IMR-90 (cell line): Measurements from ENCODE around the gene RNF217. TPM values are rescaled to one million over a fixed set of nuclear protein-coding genes. Genes with fewer than 3 reads are reported as not detected.
A peak's percentile ranks its signal among the peaks of the same experiment; 100 is the strongest.

Experiments
- ATAC-seq: fragments of 200-7000 bp; cut with Tn5 transposase; 2 replicates; pipeline ENCODE4 v1.9.1; 2020; ENCODE audit warnings: low read depth, mild to moderate bottlenecking, moderate library complexity
- BruUV-seq: library from RNA; stranded (reverse); fragments of 400-500 nt; replicated peaks from 2 replicates; lab custom pipeline; 2021; lab: Mats Ljungman, UMichigan
- CTCF ChIA-PET: fragments of 300-600 bp; formaldehyde crosslinking; extraction: SDS; loops from one replicate; lab custom pipeline; 2021; ENCODE audit warnings: antibody characterized with exemption; lab: Yijun Ruan, JAX
- POLR2A ChIA-PET: fragments of 300-600 bp; sonication (Branson Sonifier 250); formaldehyde crosslinking; loops from one replicate; lab custom pipeline; 2022; ENCODE audit warnings: antibody characterized with exemption; ENCODE audit not compliant: unreplicated experiment; lab: Charles Lee
- DNase-seq: peaks from one replicate; pipeline ENCODE4 v3.0.0; 2013
- H2AFZ ChIP-seq: replicated peaks from 2 replicates; pipeline ENCODE3; 2013; ENCODE audit warnings: low read length, mild to moderate bottlenecking; ENCODE audit not compliant: poor library complexity
- H2AK5ac ChIP-seq: 2 replicates; pipeline ENCODE4 v1.6.1; 2013; ENCODE audit warnings: low read depth, low read length, inconsistent platforms
- H2AK9ac ChIP-seq: replicated peaks from 2 replicates; pipeline ENCODE3; 2013; ENCODE audit warnings: mild to moderate bottlenecking, low read depth, low read length, moderate library complexity; ENCODE audit not compliant: poor library complexity
- H2BK120ac ChIP-seq: 2 replicates; pipeline ENCODE4 v1.6.1; 2013; ENCODE audit warnings: low read depth, low read length, inconsistent platforms
- H2BK15ac ChIP-seq: 3 replicates; pipeline ENCODE4 v1.6.1; 2013; ENCODE audit warnings: low read depth, low read length, inconsistent platforms
- H2BK20ac ChIP-seq: 2 replicates; pipeline ENCODE4 v1.6.1; 2013; ENCODE audit warnings: low read depth, mild to moderate bottlenecking, inconsistent platforms, low read length, moderate library complexity
- H2BK5ac ChIP-seq: 2 replicates; pipeline ENCODE4 v1.6.1; 2013; ENCODE audit warnings: mild to moderate bottlenecking, low read depth, low read length, inconsistent platforms; ENCODE audit not compliant: poor library complexity, severe bottlenecking
- H3K14ac ChIP-seq: replicated peaks from 2 replicates; pipeline ENCODE4 v1.6.1; 2013; ENCODE audit warnings: low read depth, low read length, inconsistent platforms
- H3K18ac ChIP-seq: 2 replicates; pipeline ENCODE4 v1.6.1; 2013; ENCODE audit warnings: low read depth, low read length, control low read depth
- H3K23ac ChIP-seq: 2 replicates; pipeline ENCODE4 v1.6.1; 2013; ENCODE audit warnings: low read depth, low read length, inconsistent platforms
- H3K27ac ChIP-seq: 2 replicates; pipeline ENCODE4 v1.5.1; 2013; ENCODE audit warnings: mild to moderate bottlenecking, control low read depth, low read length; ENCODE audit not compliant: insufficient read depth
- H3K27me3 ChIP-seq: 2 replicates; pipeline ENCODE4 v1.6.1; 2013; ENCODE audit warnings: low read length; ENCODE audit not compliant: control insufficient read depth, insufficient read depth
- H3K36me3 ChIP-seq: 2 replicates; pipeline ENCODE4 v1.6.1; 2013; ENCODE audit warnings: low read length, mixed read lengths; ENCODE audit not compliant: control insufficient read depth, insufficient read depth
- H3K4ac ChIP-seq: 2 replicates; pipeline ENCODE4 v1.6.1; 2013; ENCODE audit warnings: low read depth, low read length, inconsistent platforms
- H3K4me1 ChIP-seq: 2 replicates; pipeline ENCODE4 v1.6.1; 2013; ENCODE audit warnings: low read length, mixed read lengths; ENCODE audit not compliant: control insufficient read depth, insufficient read depth
- H3K4me2 ChIP-seq: 2 replicates; pipeline ENCODE4 v1.6.1; 2013; ENCODE audit warnings: low read depth, mild to moderate bottlenecking, control low read depth, low read length, moderate library complexity
- H3K4me3 ChIP-seq: 2 replicates; pipeline ENCODE4 v1.5.1; 2013; ENCODE audit warnings: low read depth, mild to moderate bottlenecking, control low read depth, low read length, moderate library complexity; ENCODE audit not compliant: insufficient read depth
- H3K56ac ChIP-seq: 2 replicates; pipeline ENCODE4 v1.6.1; 2013; ENCODE audit warnings: low read length, inconsistent platforms; ENCODE audit not compliant: insufficient read depth; ENCODE audit errors: extremely low read depth
- H3K79me1 ChIP-seq, 2 experiments: 2 replicates each; pipeline ENCODE4 v1.6.1; 2013; ENCODE audit warnings: low read length in 2 of 2, inconsistent platforms in 1 of 2, low read depth in 1 of 2
- H3K9ac ChIP-seq: 2 replicates; pipeline ENCODE4 v1.6.1; 2013; ENCODE audit warnings: low read depth, low read length, control low read depth
- H3K9me1 ChIP-seq: 2 replicates; pipeline ENCODE4 v1.6.1; 2013; ENCODE audit warnings: low read length, inconsistent platforms; ENCODE audit not compliant: insufficient read depth
- H3K9me3 ChIP-seq: 2 replicates; pipeline ENCODE4 v1.6.1; 2013; ENCODE audit warnings: low read length; ENCODE audit not compliant: control insufficient read depth, insufficient read depth
- H4K20me1 ChIP-seq: 2 replicates; pipeline ENCODE4 v1.6.1; 2013; ENCODE audit warnings: low read length, inconsistent platforms; ENCODE audit not compliant: insufficient read depth
- H4K5ac ChIP-seq: 2 replicates; pipeline ENCODE4 v1.6.1; 2013; ENCODE audit warnings: mild to moderate bottlenecking, low read depth, low read length, control low read depth
- H4K8ac ChIP-seq, 2 experiments: 2 replicates each; pipeline ENCODE4 v1.6.1; 2013; ENCODE audit warnings: low read depth in 2 of 2, low read length in 2 of 2, control low read depth in 1 of 2, inconsistent platforms in 1 of 2
- H4K91ac ChIP-seq: 2 replicates; pipeline ENCODE4 v1.6.1; 2013; ENCODE audit warnings: low read depth, low read length, inconsistent platforms; ENCODE audit not compliant: insufficient read depth
- CTCF ChIP-seq: conservative IDR thresholded peaks from 2 replicates; pipeline ENCODE4 v1.5.1; 2012; ENCODE audit warnings: mild to moderate bottlenecking, low read depth, low read length, improper control_type of control experiment
- MAZ ChIP-seq: IDR thresholded peaks from 2 replicates; pipeline ENCODE4 v1.6.1; 2012; ENCODE audit warnings: low read depth, mild to moderate bottlenecking, low read length, improper control_type of control experiment, moderate library complexity, borderline replicate concordance
- RFX5 ChIP-seq: IDR thresholded peaks from 2 replicates; pipeline ENCODE4 v1.8.0; 2012; ENCODE audit warnings: low read depth, mild to moderate bottlenecking, low read length, moderate library complexity
- SMC3 ChIP-seq: fragments of 150-350 bp; IDR thresholded peaks from 2 replicates; pipeline ENCODE4 v1.6.1; 2016; ENCODE audit warnings: low read depth, mild to moderate bottlenecking, antibody characterized with exemption, low read length, moderate library complexity
- WGBS, 2 experiments: methylation state at CpG; one replicate each; pipeline versions ENCODE4 v1.1.5 to v1.1.7; 2013; ENCODE audit warnings: missing lambda C conversion rate in 2 of 2; ENCODE audit not compliant: insufficient read length in 1 of 2; ENCODE audit errors: extremely low coverage in 2 of 2; 5-methylcytosine and 5-hydroxymethylcytosine counted together
- dilution Hi-C: fragments of 300-500 bp; cut with HindIII; formaldehyde crosslinking; loops from one replicate; pipeline ENCODE4 v1.14.3; 2018; ENCODE audit warnings: low sequenced_read_pairs; ENCODE audit not compliant: unreplicated experiment
- in situ Hi-C: fragments of 300-500 bp; cut with MboI; formaldehyde crosslinking; loops from 3 replicates; pipeline ENCODE4 v1.14.3; 2019; ENCODE audit warnings: low sequenced_read_pairs, inconsistent platforms, mixed read lengths
- intact Hi-C: fragments of 100-400 bp; cut with micrococcal nuclease; formaldehyde crosslinking; loops from 2 replicates; pipeline ENCODE4 v1.10.0; 2022
- polyA plus RNA-seq, 3 experiments: library from polyadenylated mRNA; depleted of rRNA; stranded (reverse); fragments of >200 nt; gene quantifications; 2 replicates each; pipeline ENCODE4 v1.2.3, GENCODE V29; 2012; ENCODE audit warnings: low replicate concordance in 1 of 3
- total RNA-seq: library from RNA; depleted of rRNA; stranded (reverse); fragments of >200 nt; gene quantifications from 2 replicates; pipeline ENCODE4 v1.2.3, GENCODE V29; 2012
- TF ChIP-seq, protein P1 (sequence below): fragments of 150-350 bp; IDR thresholded peaks from 2 replicates; pipeline ENCODE4 v1.6.1; 2017; ENCODE audit warnings: mild to moderate bottlenecking, antibody characterized with exemption, low read length, low read depth

RNF217 gene
- total and polyA plus RNA-seq, 2 of the 4 experiments (the other 2 are of a cell fraction): 11.7 to 20.4 TPM

DNA sequence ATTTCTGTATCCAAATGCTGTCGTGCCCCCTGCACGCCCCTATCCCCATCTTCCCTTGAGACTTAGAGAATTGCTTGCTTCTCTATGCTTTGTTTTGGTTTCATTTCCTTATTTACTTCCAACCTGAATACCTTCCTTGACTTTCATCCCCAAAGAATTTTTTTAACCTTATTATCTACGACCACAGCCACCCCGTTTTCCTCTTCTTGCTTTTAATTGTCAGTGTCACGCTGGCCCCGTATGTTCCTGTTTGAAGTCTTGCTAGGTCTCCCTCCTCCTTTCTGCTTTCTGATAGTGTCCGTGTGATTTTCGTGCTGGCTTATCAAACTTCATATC is 40.1 kb downstream of the RNF217 start:
- no peaks in the 10 kb centered on the region for H3K27me3 ChIP-seq
- H2BK5ac ChIP-seq: peak overlapping the region; percentile 22
- H3K36me3 ChIP-seq: peaks cover 3% of the 10 kb centered on the region
- in situ Hi-C loops (no loop called here), dilution Hi-C loops (no loop called here), intact Hi-C loops (no loop called here)
- H2AFZ ChIP-seq: peak overlapping the region; percentile 54
- H4K91ac ChIP-seq: peak overlapping the region; percentile 56
- H2AK5ac ChIP-seq: peak overlapping the region; percentile 10; the same call in 1 of the 2 replicates
- no TSS peak for BruUV-seq
- H2AK9ac ChIP-seq: peak overlapping the region; percentile 37
- H3K79me1 ChIP-seq: peaks cover 33 to 46% of the 10 kb centered on the region in 2 experiments
- DNase-seq: no peak
- peak overlapping the region; percentile 63 for H3K14ac ChIP-seq
- peak overlapping the region; percentile 37; the same call in 1 of the 2 replicates for H4K5ac ChIP-seq
- peak overlapping the region; percentile 15; the same call in 1 of the 3 replicates for H2BK15ac ChIP-seq
- peak overlapping the region; percentile 32; the same call in 1 of the 2 replicates for H3K18ac ChIP-seq
- 76% methylated on average over 2 of the region's 8 CpGs; no CpG with 5 or more reads in 1 of the 2 experiments for WGBS, 2 experiments
- H2BK20ac ChIP-seq: no peak overlapping the region
- peak overlapping the region; percentile 8 for H3K9ac ChIP-seq
- peak; percentile 34 for ATAC-seq
- peaks cover 7% of the 10 kb centered on the region for H3K4me1 ChIP-seq
- peaks cover 3% of the 10 kb centered on the region; the same call in 1 of the 2 replicates for H3K9me3 ChIP-seq
- H4K20me1 ChIP-seq: no peaks in the 10 kb centered on the region; the same call in 1 of the 2 replicates
- H3K9me1 ChIP-seq: peaks cover 8% of the 10 kb centered on the region; the same call in 1 of the 2 replicates
- peak overlapping the region in 1 of 2 experiments; percentile 32; a peak in 2 of 4 replicates for H4K8ac ChIP-seq
- ChIA-PET POLR2A (interaction anchor here (1.1 kb wide), 1 partner anchor 12 kb away, joined by 3 read pairs; no protein-coding TSS in a partner anchor), CTCF (no interaction called here)
- no peak overlapping the region for H3K56ac ChIP-seq
- H3K23ac ChIP-seq: peak overlapping the region; percentile 74
- no peak for TF ChIP-seq RFX5
- TF ChIP-seq, protein P1, sequence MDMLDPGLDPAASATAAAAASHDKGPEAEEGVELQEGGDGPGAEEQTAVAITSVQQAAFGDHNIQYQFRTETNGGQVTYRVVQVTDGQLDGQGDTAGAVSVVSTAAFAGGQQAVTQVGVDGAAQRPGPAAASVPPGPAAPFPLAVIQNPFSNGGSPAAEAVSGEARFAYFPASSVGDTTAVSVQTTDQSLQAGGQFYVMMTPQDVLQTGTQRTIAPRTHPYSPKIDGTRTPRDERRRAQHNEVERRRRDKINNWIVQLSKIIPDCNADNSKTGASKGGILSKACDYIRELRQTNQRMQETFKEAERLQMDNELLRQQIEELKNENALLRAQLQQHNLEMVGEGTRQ: no peak
- no peak for TF ChIP-seq CTCF
- no peak for TF ChIP-seq SMC3
- TF ChIP-seq MAZ: no peak
- peak overlapping the region; percentile 22; the same call in 1 of the 2 replicates for H3K4me3 ChIP-seq
- H3K4ac ChIP-seq: peak overlapping the region; percentile 63
- peak overlapping the region; percentile 76; the same call in 1 of the 2 replicates for H3K27ac ChIP-seq
- H2BK120ac ChIP-seq: peak overlapping the region; percentile 20
- peak overlapping the region; percentile 69 for H3K4me2 ChIP-seq
